Heart right ventricle (tissue), 16 donors: ENCODE measurements around the gene CACNA1C. TPM values are rescaled to one million over a fixed set of nuclear protein-coding genes. Genes with fewer than 3 reads are reported as not detected.

Source experiments
- ATAC-seq, 8 donors: fragments of 200-7000 bp; cut with Tn5 transposase; one replicate each; pipeline ENCODE4 v1.9.1; 2020; ENCODE audit warnings: mild to moderate bottlenecking in 8 of 8, moderate library complexity in 8 of 8, moderate number of reproducible peaks in 1 of 8
- DNase-seq, 2 donors: peaks; one replicate each; pipeline ENCODE4 v3.0.0-alpha.2; 2020
- H3K27ac ChIP-seq, 10 donors: fragments of 200-600 bp; sonication (generic) in 2 of 10; one replicate each; pipeline versions ENCODE4 v1.5.0 to v1.8.0; 2020 to 2022; ENCODE audit warnings: mild to moderate bottlenecking in 3 of 10
- H3K27me3 ChIP-seq, 7 donors: fragments of 200-600 bp; one replicate each; pipeline ENCODE4 v1.8.0; 2021 to 2022; ENCODE audit warnings: mild to moderate bottlenecking in 2 of 7
- H3K36me3 ChIP-seq, 9 donors: fragments of 200-600 bp; sonication (generic) in 1 of 9; one replicate each; pipeline versions ENCODE4 v1.5.0 to v1.8.0; 2020 to 2022; ENCODE audit warnings: mild to moderate bottlenecking in 2 of 9
- H3K4me1 ChIP-seq, 9 donors: fragments of 200-600 bp; sonication (generic) in 1 of 9; one replicate each; pipeline versions ENCODE4 v1.5.0 to v1.8.0; 2020 to 2022; ENCODE audit warnings: mild to moderate bottlenecking in 4 of 9
- H3K4me3 ChIP-seq, 10 donors: fragments of 200-600 bp; sonication (generic) in 2 of 10; one replicate each; pipeline versions ENCODE4 v1.5.0 to v1.8.0; 2020 to 2022; ENCODE audit warnings: mild to moderate bottlenecking in 7 of 10, moderate library complexity in 2 of 10
- H3K9me3 ChIP-seq, 11 donors: fragments of 200-600 bp in 10 of 11; sonication (generic) in 2 of 11; one replicate each; pipeline versions ENCODE4 v1.5.0 to v1.8.0; 2013 to 2022; ENCODE audit warnings: mild to moderate bottlenecking in 2 of 11, control low read depth in 1 of 11, moderate library complexity in 1 of 11
- WGBS, 2 donors: extraction: QIAGEN DNeasy Blood & Tissue Kit; methylation state at CpG; one replicate each; pipeline ENCODE4 v1.1.7; 2013; ENCODE audit warnings: inconsistent platforms in 1 of 2; 5-methylcytosine and 5-hydroxymethylcytosine counted together
- intact Hi-C, 10 donors: fragments of 100-400 bp; cut with DNase I; formaldehyde crosslinking; loops; one replicate each; pipeline versions ENCODE4 v1.11.1 to v1.14.2; 2022
- polyA plus RNA-seq, 2 donors: library from polyadenylated mRNA; stranded (reverse); fragments of 200-250 nt; gene quantifications; one replicate each; pipeline ENCODE4 v1.2.3, GENCODE V29; 2013
- total RNA-seq, 10 donors: library from RNA; stranded (reverse); fragmentation: NEBNext Ultra II Directional in 3 of 10; extraction: Animal tissue kit (Norgen Biotek cat#: 25700) in 3 of 10; gene quantifications; one replicate each; pipeline versions ENCODE4 v1.2.1 to v1.2.4, GENCODE V29; 2021 to 2023
- TF ChIP-seq, protein P1 (sequence below), 9 donors: fragments of 200-600 bp; sonication (generic) in 2 of 9; IDR thresholded peaks; one replicate each; pipeline versions ENCODE4 v1.5.0 to v1.8.0; 2021 to 2022; ENCODE audit warnings: antibody characterized with exemption in 9 of 9, mild to moderate bottlenecking in 5 of 9, moderate library complexity in 1 of 9
- donor health status: Arrhythmogenic right ventricular cardiomyopathy.
- donor health status: ischemic (EF 13 %, LVEDD 7.1; RV severe dilation, severe dysfunction).
- donor health status: healthy with polysubstance abuse.
- donor health status: DM: no; HTN: yes; CAD: no.
- donor health status: DM: no; HTN: no; CAD: no.
- donor health status: ischemic (EF 25% LVEDD 6.9; RV normal size, moderate dysfunction).
- donor health status: ischemic (EF 25% LVEDD 5.7; RV mildly dilated, moderate dysfunction).
- donor health status: healthy.
- donor health status: DM: yes; HTN: yes; CAD: no.
- donor health status: Ischemic cardiomyopathy.
- donor health status: ischemic (EF 35%, LVEDD 5.7; RV mildly dilated, moderate dysfunction).
- donor health status: nonischemic (EF 11% LVEDD 7.7; RV severe dilation, severe dysfunction).
- donor health status: DM: yes; HTN: yes; CAD: no.
- donor health status: PGD.
- donor health status: ischemic (EF 29% LVEDD 5.4; RV normal size, mild dysfunction).
- donor health status: nonischemic (EF 23%, LVEDD 6.1; RV moderate dilation, normal function).

Gene CACNA1C
- total and polyA plus RNA-seq, 12 donors, result 19.1 to 222 (median 183) TPM

DNA sequence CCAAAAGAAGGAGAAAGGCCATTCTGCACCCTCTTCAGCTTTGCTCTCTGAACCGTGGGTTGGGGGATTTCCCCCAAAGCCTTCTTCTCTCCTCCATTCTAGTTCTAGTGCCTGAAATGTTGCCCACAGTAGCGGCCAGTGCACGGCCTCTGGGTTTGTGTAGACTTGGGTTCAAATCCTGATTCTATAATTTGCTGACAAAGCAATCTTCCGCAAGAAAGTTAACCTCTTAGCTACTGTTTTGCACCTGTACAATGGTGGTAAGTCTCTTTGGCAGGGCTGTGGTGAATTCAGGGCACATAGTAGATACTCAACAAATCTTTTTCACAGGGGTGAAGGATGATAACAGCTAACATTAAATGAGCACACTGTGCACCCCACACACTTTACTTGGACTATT, 5.8 kb upstream of the CACNA1C start:
- no peak overlapping the region for H3K27ac ChIP-seq
- TF ChIP-seq, protein P1, sequence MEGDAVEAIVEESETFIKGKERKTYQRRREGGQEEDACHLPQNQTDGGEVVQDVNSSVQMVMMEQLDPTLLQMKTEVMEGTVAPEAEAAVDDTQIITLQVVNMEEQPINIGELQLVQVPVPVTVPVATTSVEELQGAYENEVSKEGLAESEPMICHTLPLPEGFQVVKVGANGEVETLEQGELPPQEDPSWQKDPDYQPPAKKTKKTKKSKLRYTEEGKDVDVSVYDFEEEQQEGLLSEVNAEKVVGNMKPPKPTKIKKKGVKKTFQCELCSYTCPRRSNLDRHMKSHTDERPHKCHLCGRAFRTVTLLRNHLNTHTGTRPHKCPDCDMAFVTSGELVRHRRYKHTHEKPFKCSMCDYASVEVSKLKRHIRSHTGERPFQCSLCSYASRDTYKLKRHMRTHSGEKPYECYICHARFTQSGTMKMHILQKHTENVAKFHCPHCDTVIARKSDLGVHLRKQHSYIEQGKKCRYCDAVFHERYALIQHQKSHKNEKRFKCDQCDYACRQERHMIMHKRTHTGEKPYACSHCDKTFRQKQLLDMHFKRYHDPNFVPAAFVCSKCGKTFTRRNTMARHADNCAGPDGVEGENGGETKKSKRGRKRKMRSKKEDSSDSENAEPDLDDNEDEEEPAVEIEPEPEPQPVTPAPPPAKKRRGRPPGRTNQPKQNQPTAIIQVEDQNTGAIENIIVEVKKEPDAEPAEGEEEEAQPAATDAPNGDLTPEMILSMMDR (IDR thresholded peaks at IDR 0.05), result no peak
- intact Hi-C loops, result no loop called here
- H3K4me3 ChIP-seq, result no peak overlapping the region
- peaks cover 0 to 14% (median 0%) of the 10 kb centered on the region in 9 donors for H3K36me3 ChIP-seq
- peaks cover 0 to 36% (median 11%) of the 10 kb centered on the region in 9 donors for H3K4me1 ChIP-seq
- ATAC-seq, result no peak
- DNase-seq, result no peak
- H3K27me3 ChIP-seq, result peaks cover 0 to 28% (median 0%) of the 10 kb centered on the region in 7 donors
- no peaks in the 10 kb centered on the region for H3K9me3 ChIP-seq
- WGBS, 2 donors, result 88 to 91% methylated on average over 4 of the region's 4 CpGs

DNA sequence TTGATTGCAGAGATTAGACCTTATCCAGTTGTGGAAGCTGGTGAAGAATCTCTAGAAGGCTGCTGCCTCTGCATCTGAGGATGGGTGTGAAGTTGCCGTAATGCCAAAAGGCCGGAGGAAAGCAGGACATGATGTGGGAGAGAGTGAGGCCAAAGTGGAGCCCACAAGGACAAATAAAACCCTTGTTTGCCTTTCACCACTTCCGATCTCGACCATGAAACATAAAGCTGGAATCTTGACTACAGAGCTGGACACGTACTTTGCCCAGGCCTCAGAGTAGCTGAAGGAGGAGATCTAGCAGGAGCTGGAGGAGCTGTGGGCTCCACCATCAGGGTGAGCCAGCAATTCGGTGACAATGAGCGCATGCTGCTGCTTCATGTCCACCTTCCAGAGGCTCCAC, 5.0 kb upstream of the CACNA1C start:
- TF ChIP-seq, protein P1 (IDR thresholded peaks at IDR 0.05), result no peak
- ATAC-seq (no peak), DNase-seq (no peak)
- WGBS, 2 donors, result 81 to 89% methylated on average over 7 of the region's 7 CpGs
- Histone ChIP-seq H3K27me3 (peaks cover 0 to 31% (median 0%) of the 10 kb centered on the region in 7 donors), H3K27ac (no peak overlapping the region), H3K36me3 (peaks cover 0 to 14% (median 0%) of the 10 kb centered on the region in 9 donors), H3K9me3 (no peaks in the 10 kb centered on the region), H3K4me3 (no peak overlapping the region), H3K4me1 (peaks cover 0 to 40% (median 13%) of the 10 kb centered on the region in 9 donors)
- intact Hi-C loops, result no loop called here

DNA sequence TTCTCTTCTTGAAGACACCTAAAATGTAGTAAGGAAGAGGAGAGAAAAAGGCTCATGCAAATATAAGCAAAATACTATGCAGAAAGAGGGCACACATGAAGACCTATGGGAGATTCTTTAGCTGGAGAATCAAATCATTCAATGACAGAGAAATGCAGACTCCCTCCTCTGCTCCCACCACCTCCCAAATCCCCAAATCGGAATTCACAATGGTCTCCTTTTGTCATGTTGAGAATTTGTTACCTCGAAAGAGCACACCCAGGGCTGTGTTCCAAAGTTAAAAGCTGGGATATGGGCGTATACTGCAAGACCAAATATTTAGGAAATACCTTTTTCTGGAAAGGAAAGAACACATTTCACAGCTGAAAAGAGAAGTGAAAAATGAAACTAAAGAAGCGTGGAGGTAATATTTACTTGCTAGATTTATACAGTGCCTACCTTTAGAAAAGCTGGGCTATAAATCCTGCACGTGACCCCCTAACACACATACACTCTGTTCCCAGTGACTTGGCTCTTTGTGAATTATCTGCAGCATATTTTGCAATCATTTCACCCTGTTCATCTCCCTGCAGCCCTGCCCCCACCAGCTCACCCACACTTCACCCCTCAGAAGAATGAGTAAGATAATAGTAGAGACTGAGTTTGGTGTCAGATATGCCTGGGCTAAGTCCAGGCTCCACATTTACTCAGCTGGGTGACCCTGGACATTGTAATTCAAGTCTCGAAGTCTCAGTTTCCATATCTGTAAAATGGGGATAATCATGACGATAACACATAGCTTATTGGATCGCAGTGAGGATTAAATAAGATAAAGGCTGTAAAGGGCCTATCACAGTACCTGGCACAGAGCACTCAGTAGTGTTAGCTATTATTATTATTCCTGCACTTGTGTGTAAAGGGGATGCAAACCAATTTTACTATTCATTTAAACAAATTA, 2.9 kb upstream of the CACNA1C start:
- WGBS, 2 donors, result 72 to 79% methylated on average over 8 of the region's 8 CpGs
- H3K4me1 ChIP-seq, result peaks cover 0 to 43% (median 18%) of the 10 kb centered on the region in 9 donors
- intact Hi-C loops, result loop anchor here in 7 of 10 donors (10.0 kb wide), 4 partner anchors 115 to 535 kb away; no protein-coding TSS in a partner anchor
- no peaks in the 10 kb centered on the region for H3K9me3 ChIP-seq
- TF ChIP-seq, protein P1 (IDR thresholded peaks at IDR 0.05), result no peak
- H3K27ac ChIP-seq, result no peak overlapping the region
- peaks cover 0 to 51% (median 0%) of the 10 kb centered on the region in 7 donors for H3K27me3 ChIP-seq
- DNase-seq (no peak), ATAC-seq (no peak)
- peaks cover 0 to 14% (median 0%) of the 10 kb centered on the region in 9 donors for H3K36me3 ChIP-seq
- H3K4me3 ChIP-seq, result no peak overlapping the region

DNA sequence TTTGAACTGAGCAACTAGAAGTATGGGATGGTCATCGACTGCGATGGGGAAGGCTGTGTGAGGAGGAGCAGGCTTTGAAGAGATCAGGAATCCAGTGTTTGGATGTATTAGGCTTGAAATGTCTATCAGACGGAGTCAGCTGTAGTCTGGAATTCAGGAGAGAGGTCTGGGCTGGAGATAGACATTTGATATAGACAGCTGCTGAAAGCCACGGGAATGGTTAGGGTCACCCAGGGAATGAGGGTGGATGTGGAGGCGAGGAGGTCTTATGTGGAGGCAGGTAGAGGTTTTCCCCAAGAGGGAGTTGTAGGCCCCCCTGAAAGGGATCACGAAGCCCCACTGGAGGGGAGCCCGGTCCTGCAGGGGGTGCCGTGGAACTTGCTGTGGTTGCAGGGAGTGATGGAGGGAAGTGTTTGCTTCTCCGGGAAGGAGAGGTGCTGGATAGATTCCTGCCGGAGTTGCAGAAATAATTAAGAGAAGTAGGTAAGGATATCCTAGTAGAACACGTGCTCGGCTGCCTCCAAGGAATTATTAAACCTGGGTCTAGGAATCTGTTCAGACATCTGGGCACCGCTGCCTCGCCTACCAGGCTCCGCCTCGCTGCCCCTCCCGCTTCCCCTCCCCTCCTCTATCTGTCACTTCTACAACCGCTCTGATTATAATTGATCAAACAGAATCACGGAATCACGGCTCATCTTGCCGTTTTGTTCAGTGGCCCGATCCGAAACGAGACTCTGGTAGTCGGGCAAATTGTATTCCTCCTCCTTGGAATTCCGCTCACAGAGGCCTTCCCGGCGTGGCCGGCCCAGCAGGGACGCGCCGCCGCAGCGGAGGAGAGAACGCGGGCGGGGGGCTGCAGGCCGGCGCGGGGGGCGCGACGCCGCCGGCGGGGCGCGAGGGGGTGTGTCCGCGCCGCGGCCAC, 826 bp upstream of the CACNA1C start:
- intact Hi-C loops, result loop anchor here in 7 of 10 donors (10.0 kb wide), 4 partner anchors 113 to 533 kb away; no protein-coding TSS in a partner anchor
- WGBS, 2 donors, result 6 to 10% methylated on average over 40 to 52 of the region's 52 CpGs
- Histone ChIP-seq H3K27ac (peak overlapping the region in 7 of 10 donors; percentile 9 to 53 (median 48)), H3K4me3 (peak overlapping the region in 9 of 10 donors; percentile 29 to 84 (median 56)), H3K36me3 (peaks cover 0 to 14% (median 0%) of the 10 kb centered on the region in 9 donors), H3K4me1 (peaks cover 8 to 56% (median 21%) of the 10 kb centered on the region in 9 donors), H3K27me3 (peaks cover 0 to 65% (median 0%) of the 10 kb centered on the region in 7 donors), H3K9me3 (no peaks in the 10 kb centered on the region)
- peak in 1 of 8 donors; percentile 10 for ATAC-seq
- TF ChIP-seq, protein P1 (IDR thresholded peaks at IDR 0.05), result peak in 3 of 9 donors; percentile 22 to 29 (median 26)
- DNase-seq, result no peak
